IMR-90 (cell line): Measurements from ENCODE around the gene PDZD2.

Experiments used
- CEBPB ChIP-seq: IDR thresholded peaks from 2 replicates; pipeline ENCODE4 v1.6.1; 2012; ENCODE audit warnings: low read depth, low read length, improper control_type of control experiment
- FOS ChIP-seq: fragments of 150-350 bp; IDR thresholded peaks from 2 replicates; pipeline ENCODE4 v1.6.1; 2016; ENCODE audit warnings: low read depth, low read length
- MAZ ChIP-seq: IDR thresholded peaks from 2 replicates; pipeline ENCODE4 v1.6.1; 2012; ENCODE audit warnings: low read depth, mild to moderate bottlenecking, low read length, improper control_type of control experiment, moderate library complexity, borderline replicate concordance
- POLR2A ChIP-seq: IDR thresholded peaks from 2 replicates; pipeline ENCODE4 v1.6.1; 2012; ENCODE audit warnings: mild to moderate bottlenecking, low read depth, low read length
- RAD21 ChIP-seq: IDR thresholded peaks from 2 replicates; pipeline ENCODE4 v1.6.1; 2012; ENCODE audit warnings: low read length, improper control_type of control experiment
- RFX5 ChIP-seq: IDR thresholded peaks from 2 replicates; pipeline ENCODE4 v1.8.0; 2012; ENCODE audit warnings: low read depth, mild to moderate bottlenecking, low read length, moderate library complexity
- SMC3 ChIP-seq: fragments of 150-350 bp; IDR thresholded peaks from 2 replicates; pipeline ENCODE4 v1.6.1; 2016; ENCODE audit warnings: low read depth, mild to moderate bottlenecking, antibody characterized with exemption, low read length, moderate library complexity
- TF ChIP-seq, protein P1 (sequence below): conservative IDR thresholded peaks from 2 replicates; pipeline ENCODE4 v1.5.1; 2012; ENCODE audit warnings: mild to moderate bottlenecking, low read depth, low read length, improper control_type of control experiment
- TF ChIP-seq, protein P2 (sequence below): fragments of 150-350 bp; IDR thresholded peaks from 2 replicates; pipeline ENCODE4 v1.6.1; 2017; ENCODE audit warnings: mild to moderate bottlenecking, antibody characterized with exemption, low read length, low read depth

DNA sequence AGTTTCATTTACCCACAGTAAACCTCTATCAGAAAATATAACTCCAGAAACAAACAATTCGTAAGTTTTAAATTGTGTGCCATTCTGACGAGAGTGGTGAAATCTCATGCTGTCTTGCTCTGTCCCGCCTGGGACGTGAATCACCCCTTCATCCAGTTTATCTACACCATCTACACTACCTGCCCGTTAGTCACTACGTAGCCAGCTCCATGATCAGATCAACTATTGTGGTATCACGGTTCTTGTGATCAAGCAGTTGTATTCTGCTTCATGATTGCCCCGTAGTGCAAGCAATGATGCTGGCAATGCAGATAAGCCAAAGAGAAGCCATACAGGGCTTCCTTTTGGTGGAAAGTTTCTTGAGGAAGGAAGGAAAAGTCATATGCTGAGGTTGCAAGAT lies 384.9 kb downstream of the PDZD2 start:
- TF ChIP-seq, protein P1, sequence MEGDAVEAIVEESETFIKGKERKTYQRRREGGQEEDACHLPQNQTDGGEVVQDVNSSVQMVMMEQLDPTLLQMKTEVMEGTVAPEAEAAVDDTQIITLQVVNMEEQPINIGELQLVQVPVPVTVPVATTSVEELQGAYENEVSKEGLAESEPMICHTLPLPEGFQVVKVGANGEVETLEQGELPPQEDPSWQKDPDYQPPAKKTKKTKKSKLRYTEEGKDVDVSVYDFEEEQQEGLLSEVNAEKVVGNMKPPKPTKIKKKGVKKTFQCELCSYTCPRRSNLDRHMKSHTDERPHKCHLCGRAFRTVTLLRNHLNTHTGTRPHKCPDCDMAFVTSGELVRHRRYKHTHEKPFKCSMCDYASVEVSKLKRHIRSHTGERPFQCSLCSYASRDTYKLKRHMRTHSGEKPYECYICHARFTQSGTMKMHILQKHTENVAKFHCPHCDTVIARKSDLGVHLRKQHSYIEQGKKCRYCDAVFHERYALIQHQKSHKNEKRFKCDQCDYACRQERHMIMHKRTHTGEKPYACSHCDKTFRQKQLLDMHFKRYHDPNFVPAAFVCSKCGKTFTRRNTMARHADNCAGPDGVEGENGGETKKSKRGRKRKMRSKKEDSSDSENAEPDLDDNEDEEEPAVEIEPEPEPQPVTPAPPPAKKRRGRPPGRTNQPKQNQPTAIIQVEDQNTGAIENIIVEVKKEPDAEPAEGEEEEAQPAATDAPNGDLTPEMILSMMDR: no peak
- TF ChIP-seq POLR2A (no peak), CEBPB (no peak), RAD21 (no peak), RFX5 (no peak), FOS (no peak), MAZ (no peak), SMC3 (no peak)
- TF ChIP-seq, protein P2, sequence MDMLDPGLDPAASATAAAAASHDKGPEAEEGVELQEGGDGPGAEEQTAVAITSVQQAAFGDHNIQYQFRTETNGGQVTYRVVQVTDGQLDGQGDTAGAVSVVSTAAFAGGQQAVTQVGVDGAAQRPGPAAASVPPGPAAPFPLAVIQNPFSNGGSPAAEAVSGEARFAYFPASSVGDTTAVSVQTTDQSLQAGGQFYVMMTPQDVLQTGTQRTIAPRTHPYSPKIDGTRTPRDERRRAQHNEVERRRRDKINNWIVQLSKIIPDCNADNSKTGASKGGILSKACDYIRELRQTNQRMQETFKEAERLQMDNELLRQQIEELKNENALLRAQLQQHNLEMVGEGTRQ: no peak
